SH-SY5Y (cell line): Measurements from ENCODE around the gene MRPL38.

Source experiments
- GATA2 ChIP-seq: IDR thresholded peaks from 2 replicates; pipeline ENCODE4 v1.6.1; 2011; ENCODE audit warnings: mild to moderate bottlenecking, low read depth, low read length
- GATA3 ChIP-seq: IDR thresholded peaks from 2 replicates; pipeline ENCODE4 v1.6.1; 2011; ENCODE audit warnings: low read depth, mild to moderate bottlenecking, low read length, moderate library complexity

The MRPL38 gene

DNA sequence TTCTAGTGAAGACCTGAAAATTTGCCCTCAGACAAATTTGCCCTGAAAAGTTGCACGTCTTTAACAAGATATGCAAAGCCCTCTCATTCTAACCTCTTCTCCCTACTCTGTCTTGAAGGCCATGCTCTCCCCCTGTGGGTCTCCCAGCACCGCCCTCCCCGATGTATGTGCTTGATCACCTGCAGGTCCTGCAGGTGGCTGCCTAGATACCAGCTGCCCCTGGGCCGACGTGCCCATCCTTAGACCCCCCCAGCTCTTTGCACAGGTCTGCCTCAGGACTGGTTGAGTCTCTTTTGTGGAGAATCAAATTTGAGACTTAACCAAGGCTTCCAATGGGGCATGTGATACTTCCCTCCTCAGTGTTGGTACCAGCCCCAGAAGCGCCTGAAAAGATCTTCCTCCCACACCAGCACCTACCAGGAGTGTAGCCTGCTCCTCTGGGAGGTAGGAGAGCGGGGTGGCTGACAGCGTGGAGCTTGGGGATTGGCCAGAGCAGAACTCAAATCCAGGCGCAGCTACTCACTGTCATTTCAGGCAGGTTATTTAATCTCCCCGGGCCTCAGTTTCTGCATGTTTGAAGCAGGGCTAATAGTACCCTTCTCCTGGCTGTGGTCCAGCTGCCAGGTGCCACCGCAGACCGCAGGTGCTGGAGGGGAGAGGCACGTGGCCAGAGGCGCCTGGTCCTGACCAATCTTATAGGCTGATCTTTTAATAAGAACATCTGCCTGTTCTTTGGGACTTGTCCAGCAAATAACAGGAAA lies 4.5 kb upstream of the MRPL38 start:
- TF ChIP-seq GATA3 (no peak), GATA2 (0 out of 2 replicates have a peak, but pooled peaks have one; percentile 45)

GRCh38 chr17:75908201-75908600 lies 3.5 kb upstream of the MRPL38 start:
- TF ChIP-seq GATA2 (no peak), GATA3 (no peak)

- TF ChIP-seq GATA3, result no peak
These were observed 1.6 kb upstream of the MRPL38 start for GRCh38 chr17:75906143-75906884.

DNA sequence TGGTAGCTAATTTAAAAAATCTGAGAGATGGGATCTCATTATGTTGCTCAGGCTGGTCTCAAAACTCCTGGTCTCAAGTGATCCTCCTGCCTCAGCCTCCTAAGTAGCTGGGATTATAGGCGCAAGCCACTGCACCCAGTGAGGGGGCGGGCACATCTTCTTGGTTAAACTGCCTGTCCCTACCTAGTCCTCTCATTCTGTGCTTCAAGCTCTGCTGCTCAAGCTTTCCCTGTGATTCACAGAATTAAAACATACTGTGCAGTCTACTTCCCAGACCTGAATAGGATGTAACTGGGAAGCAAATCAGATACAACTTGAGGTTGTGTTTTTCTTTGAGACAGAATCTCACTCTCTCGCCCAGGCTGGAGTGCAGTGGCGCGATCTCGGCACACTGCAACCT lies 2.3 kb downstream of the MRPL38 start:
- TF ChIP-seq GATA3, result no peak

GRCh38 chr17:75901727-75902126 lies 3.0 kb downstream of the MRPL38 start:
- TF ChIP-seq GATA2 (no peak), GATA3 (no peak)

DNA sequence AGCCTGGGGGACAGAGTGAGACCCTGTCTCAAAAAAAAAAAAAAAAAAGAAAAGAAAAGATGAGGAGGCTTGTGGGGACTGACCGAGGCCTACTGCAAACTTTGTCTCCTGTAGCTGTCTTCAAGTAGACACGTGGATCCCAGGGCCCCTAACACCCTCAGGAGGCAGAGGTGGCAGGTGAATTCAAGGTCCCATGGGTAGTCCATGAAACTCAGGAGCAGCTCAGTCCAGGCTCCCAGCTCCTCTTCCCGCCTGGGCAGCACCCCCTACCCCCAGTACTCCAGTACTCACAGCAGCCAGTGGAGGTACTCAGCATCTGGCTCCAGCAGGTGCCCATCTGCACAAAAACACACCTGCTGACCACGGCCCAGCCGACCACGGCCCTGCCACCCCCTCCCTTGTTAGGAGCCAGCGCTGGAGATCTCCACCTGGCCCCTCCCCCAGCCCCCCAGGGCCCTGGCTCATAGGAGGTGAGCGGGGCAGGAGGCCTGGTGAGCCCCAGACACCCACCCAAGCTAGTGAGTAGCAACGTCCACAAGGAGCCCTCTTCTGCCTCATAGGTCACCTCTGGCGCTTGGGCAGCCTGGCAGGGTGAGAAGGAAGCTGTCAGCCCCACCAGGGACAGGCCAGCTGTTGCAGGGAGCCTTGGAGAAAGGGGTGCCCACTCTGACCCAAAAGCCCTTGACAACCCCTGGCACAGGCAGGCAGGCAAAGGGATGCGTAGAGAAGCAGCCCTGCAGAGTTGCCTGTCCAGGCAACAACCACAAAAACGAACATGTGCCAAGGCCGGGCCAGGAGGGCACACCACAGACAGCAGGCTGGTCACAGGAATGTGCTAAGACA lies 3.8 kb downstream of the MRPL38 start:
- TF ChIP-seq GATA3 (no peak), GATA2 (no peak)

DNA sequence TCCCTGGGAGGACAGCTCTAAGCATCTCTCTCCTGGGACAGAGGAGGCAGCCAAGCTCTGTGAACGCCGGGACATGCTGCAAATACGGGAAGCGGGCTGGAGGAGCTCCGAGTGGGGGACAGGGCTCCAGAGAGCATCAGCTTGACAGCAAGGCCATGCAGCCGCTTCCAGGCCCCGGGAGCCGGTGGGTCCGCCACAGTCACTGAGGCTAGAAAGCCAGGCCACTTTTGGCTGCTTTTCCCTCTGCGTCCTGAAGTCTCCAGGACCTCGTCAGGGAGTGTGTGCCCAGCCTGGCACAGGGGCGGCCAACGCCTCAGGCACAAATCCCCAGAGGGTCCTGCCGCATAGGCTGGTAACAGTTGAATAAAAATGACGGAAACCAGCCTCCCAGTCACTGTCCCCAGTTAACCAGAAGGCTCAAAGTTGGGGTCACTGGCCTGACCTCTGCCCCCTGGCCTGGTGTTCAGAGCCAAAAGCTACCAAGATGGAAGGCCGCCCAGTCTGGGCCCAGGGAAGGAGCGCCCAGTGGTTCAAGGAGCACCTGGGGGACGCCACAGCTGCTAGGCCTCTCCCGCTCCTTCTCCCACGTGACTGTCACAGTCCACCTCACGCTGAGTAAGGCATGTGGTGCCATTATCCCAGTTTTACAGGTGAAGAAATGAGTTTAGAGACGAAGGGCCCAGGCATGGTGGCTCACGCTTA lies 4.8 kb downstream of the MRPL38 start:
- TF ChIP-seq GATA2 (no peak), GATA3 (no peak)

GRCh38 chr17:75899353-75899752 lies 5.3 kb downstream of the MRPL38 start:
- TF ChIP-seq GATA2 (no peak), GATA3 (no peak)

GRCh38 chr17:75898791-75899190 lies 5.9 kb downstream of the MRPL38 start:
- no peak for TF ChIP-seq GATA3
- no peak for TF ChIP-seq GATA2

GRCh38 chr17:75898065-75898464 lies 6.6 kb downstream of the MRPL38 start:
- TF ChIP-seq GATA2 (no peak), GATA3 (no peak)

GRCh38 chr17:75897160-75898019 lies 7.3 kb downstream of the MRPL38 start:
- TF ChIP-seq GATA2, result no peak
- no peak for TF ChIP-seq GATA3

DNA sequence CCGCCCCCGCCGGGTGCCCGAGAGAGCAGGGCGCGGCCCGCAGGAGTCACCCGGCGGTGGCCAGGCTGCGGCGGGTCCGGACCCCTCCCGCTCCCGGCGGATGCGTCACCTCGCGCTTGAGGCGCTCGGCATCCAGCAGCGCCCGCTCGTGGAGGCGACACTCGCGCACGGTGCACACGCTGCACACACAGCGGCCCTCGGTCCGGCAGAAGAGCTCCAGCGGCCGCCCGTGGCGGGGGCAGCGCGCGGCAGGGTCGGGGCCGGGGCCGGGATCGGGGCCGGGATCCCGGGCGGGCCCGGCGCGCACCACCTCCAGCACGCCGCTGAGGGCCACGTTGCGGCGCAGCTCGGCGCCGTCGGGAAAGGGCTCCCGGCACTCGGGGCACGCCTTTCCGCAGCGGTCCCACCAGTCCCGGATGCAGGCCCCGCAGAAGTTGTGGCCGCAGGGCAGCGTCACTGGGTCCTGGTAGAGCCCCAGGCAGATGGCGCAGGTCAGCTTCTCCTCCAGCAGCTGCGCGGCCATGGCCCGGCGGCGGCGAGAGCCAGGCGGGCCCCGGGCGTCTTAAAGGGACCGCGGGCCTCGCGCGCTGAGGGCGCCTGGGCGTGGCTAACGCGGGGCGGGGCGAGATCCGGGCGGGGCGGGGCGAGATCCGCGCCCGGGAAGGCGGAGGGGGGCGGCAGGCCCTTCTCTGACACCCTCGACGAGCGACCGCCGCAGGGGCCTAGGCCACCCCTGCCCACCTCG lies 8.1 kb downstream of the MRPL38 start, which contains the start of gene TRIM65:
Gene TRIM65, minus strand, starts transcription at position 537 of the 745 bp plus-strand sequence. Its CDS starts 14 bp downstream, at position 523.
- TF ChIP-seq GATA2 (no peak), GATA3 (no peak)
